NOMO-1 (cell line): ENCODE data around the gene ZNF460.
A peak's percentile ranks its signal among the peaks of the same experiment; 100 is the strongest.

Experiments used
- DNase-seq, 2 experiments: peaks; one replicate each; lab custom pipeline; 2025; ENCODE audit not compliant: unreplicated experiment in 2 of 2; lab: John Stamatoyannopoulos, UW

Gene ZNF460

GRCh38 chr19:57279418-57280164, 694 bp upstream of the ZNF460 start:
- peak; percentile 88 to 93 for DNase-seq

GRCh38 chr19:57280962-57281400, 696 bp downstream of the ZNF460 start:
- peak; percentile 10 to 43 for DNase-seq

- no peak for DNase-seq
These were observed 1.8 kb downstream of the ZNF460 start for GRCh38 chr19:57282011-57282643.

GRCh38 chr19:57288373-57288772, 8.1 kb downstream of the ZNF460 start:
- no peak for DNase-seq

- no peak for DNase-seq
These were observed 10.7 kb downstream of the ZNF460 start for GRCh38 chr19:57290970-57291369.

GRCh38 chr19:57292547-57292946, 12.3 kb downstream of the ZNF460 start:
- no peak for DNase-seq

GRCh38 chr19:57293719-57294118, 13.4 kb downstream of the ZNF460 start:
- DNase-seq: no peak

GRCh38 chr19:57302020-57302465, 21.8 kb downstream of the ZNF460 start:
- DNase-seq: no peak

- DNase-seq: no peak
These were observed 22.6 kb downstream of the ZNF460 start for GRCh38 chr19:57302727-57303401.

- no peak for DNase-seq
These were observed 24.8 kb downstream of the ZNF460 start for GRCh38 chr19:57305056-57305455.

- DNase-seq: no peak
These were observed 28.2 kb downstream of the ZNF460 start for GRCh38 chr19:57308514-57308913.

- no peak for DNase-seq
These were observed 30.5 kb downstream of the ZNF460 start for GRCh38 chr19:57310792-57311191.

GRCh38 chr19:57314146-57314545, 33.9 kb downstream of the ZNF460 start:
- no peak for DNase-seq

GRCh38 chr19:57317503-57317902, 37.2 kb downstream of the ZNF460 start:
- no peak for DNase-seq

- no peak for DNase-seq
These were observed 39.5 kb downstream of the ZNF460 start for GRCh38 chr19:57319869-57320179.

GRCh38 chr19:57320180-57321084, 40.1 kb downstream of the ZNF460 start, which contains the start of gene ZNF543:
ZNF543 (plus strand) TSS chr19:57320472; CDS start chr19:57320854, 382 bp downstream.
- DNase-seq: peak; percentile 86 to 93

- peak; percentile 42 to 60 for DNase-seq
These were observed 40.8 kb downstream of the ZNF460 start for GRCh38 chr19:57321116-57321515.

GRCh38 chr19:57321751-57322150, 41.5 kb downstream of the ZNF460 start:
- DNase-seq: no peak

- no peak for DNase-seq
These were observed 44.7 kb downstream of the ZNF460 start for GRCh38 chr19:57324992-57325391.

- DNase-seq: no peak
These were observed 47.7 kb downstream of the ZNF460 start for GRCh38 chr19:57327993-57328392.

GRCh38 chr19:57334191-57334590, 53.9 kb downstream of the ZNF460 start:
- DNase-seq: no peak
